HepG2 (cell line): ENCODE data around the gene MINDY1. TPM values are rescaled to one million over a fixed set of nuclear protein-coding genes. Genes with fewer than 3 reads are reported as not detected.

Experiments
- CENPT ChIP-seq: sonication (generic); formaldehyde crosslinking; IDR thresholded peaks from 2 replicates; pipeline ENCODE4 v1.8.0; 2022; ENCODE audit warnings: low read depth, mild to moderate bottlenecking, moderate library complexity, missing genetic modification reagents
- CHCHD3 ChIP-seq: sonication (generic); formaldehyde crosslinking; IDR thresholded peaks from 2 replicates; pipeline ENCODE4 v1.8.0; 2022; ENCODE audit warnings: mild to moderate bottlenecking, missing genetic modification reagents, moderate library complexity
- ELF1 ChIP-seq: sonication (generic); formaldehyde crosslinking; IDR thresholded peaks from 2 replicates; pipeline ENCODE4 v1.4.0; 2020; ENCODE audit warnings: missing genetic modification reagents
- EP300 ChIP-seq, 3 experiments: sonication (generic) in 1 of 3; formaldehyde crosslinking in 1 of 3; IDR thresholded peaks; 2 replicates each; pipeline versions ENCODE4 v1.5.1 to v1.6.1; 2011 to 2020; ENCODE audit warnings: low read depth in 2 of 3, low read length in 2 of 3, borderline replicate concordance in 1 of 3, improper control_type of control experiment in 1 of 3, mild to moderate bottlenecking in 1 of 3, missing genetic modification reagents in 1 of 3, moderate library complexity in 1 of 3
- HNF4G ChIP-seq, 2 experiments: sonication (generic) in 1 of 2; formaldehyde crosslinking in 1 of 2; IDR thresholded peaks; 2 replicates each; pipeline versions ENCODE4 v1.4.0 to v1.6.1; 2011 to 2020; ENCODE audit warnings: borderline replicate concordance in 2 of 2, low read depth in 2 of 2, mild to moderate bottlenecking in 2 of 2, low read length in 1 of 2, missing genetic modification reagents in 1 of 2, moderate library complexity in 1 of 2
- JUN ChIP-seq: sonication (generic); formaldehyde crosslinking; IDR thresholded peaks from 2 replicates; pipeline ENCODE4 v1.4.0; 2020; ENCODE audit warnings: mild to moderate bottlenecking, missing genetic modification reagents
- KAT8 ChIP-seq: IDR thresholded peaks from 2 replicates; pipeline ENCODE4 v1.6.1; 2016; ENCODE audit warnings: missing genetic modification reagents, missing compliant biosample characterization
- MTA1 ChIP-seq: sonication (generic); formaldehyde crosslinking; IDR thresholded peaks from 2 replicates; pipeline ENCODE4 v1.4.0; 2020; ENCODE audit warnings: missing genetic modification reagents, mild to moderate bottlenecking, borderline replicate concordance
- NCOR1 ChIP-seq: fragments of 200-600 bp; sonication (generic); IDR thresholded peaks from 2 replicates; pipeline ENCODE4 v1.7.0; 2017; ENCODE audit warnings: antibody characterized with exemption, low read length, borderline replicate concordance
- REL ChIP-seq: sonication (generic); formaldehyde crosslinking; conservative IDR thresholded peaks from 2 replicates; pipeline ENCODE4 v1.8.0; 2022; ENCODE audit warnings: mild to moderate bottlenecking, missing genetic modification reagents, moderate library complexity
- RXRB ChIP-seq: IDR thresholded peaks from 2 replicates; pipeline ENCODE4 v1.6.1; 2016; ENCODE audit warnings: borderline replicate concordance, missing genetic modification reagents, missing compliant biosample characterization
- YEATS4 ChIP-seq: sonication (generic); formaldehyde crosslinking; IDR thresholded peaks from 2 replicates; pipeline ENCODE4 v1.4.0; 2020; ENCODE audit warnings: missing genetic modification reagents, borderline replicate concordance
- ZMYM3 ChIP-seq: sonication (generic); formaldehyde crosslinking; IDR thresholded peaks from 2 replicates; pipeline ENCODE4 v1.5.1; 2020; ENCODE audit warnings: mild to moderate bottlenecking, missing genetic modification reagents
- ZNF737 ChIP-seq: sonication (generic); formaldehyde crosslinking; IDR thresholded peaks from 2 replicates; pipeline ENCODE4 v1.5.0; 2020; ENCODE audit warnings: missing genetic modification reagents, mild to moderate bottlenecking, borderline replicate concordance
- ZNF768 ChIP-seq: sonication (generic); formaldehyde crosslinking; IDR thresholded peaks from 2 replicates; pipeline ENCODE4 v1.4.0; 2020; ENCODE audit warnings: missing genetic modification reagents
- ZNF883 ChIP-seq: sonication (generic); formaldehyde crosslinking; IDR thresholded peaks from 2 replicates; pipeline ENCODE4 v1.5.1; 2020; ENCODE audit warnings: mild to moderate bottlenecking, missing genetic modification reagents; ENCODE audit errors: not compliant biosample characterization
- polyA plus RNA-seq, 8 experiments: library from polyadenylated mRNA; depleted of rRNA in 3 of 8; stranded (reverse) in 7 of 8; unstranded in 1 of 8; fragments of >200 nt; fragmentation: Illumina TruSeq in 4 of 8; extraction: Trizol in 4 of 8; gene quantifications; 2 replicates each; pipeline versions ENCODE4 v1.2.1 to v1.2.3, GENCODE V29; 2011 to 2016; ENCODE audit warnings: low read depth in 4 of 8, missing spikeins in 1 of 8, mixed read lengths in 1 of 8; ENCODE audit not compliant: insufficient read depth in 1 of 8
- total RNA-seq, 5 experiments: library from RNA; depleted of rRNA; stranded (reverse); fragments of >200 nt; fragmentation: Illumina TruSeq; extraction: Trizol; gene quantifications; 2 replicates each; pipeline ENCODE4 v1.2.3, GENCODE V29; 2016; ENCODE audit warnings: low read depth in 1 of 5
- TF ChIP-seq, protein P1 (sequence below): sonication (generic); formaldehyde crosslinking; IDR thresholded peaks from 2 replicates; pipeline ENCODE4 v1.9.0; 2022; ENCODE audit warnings: low read depth, missing genetic modification reagents
- TF ChIP-seq, protein P2 (sequence below): sonication (generic); formaldehyde crosslinking; IDR thresholded peaks from 2 replicates; pipeline ENCODE4 v1.5.0; 2020; ENCODE audit warnings: mild to moderate bottlenecking, missing genetic modification reagents, moderate library complexity
- TF ChIP-seq, protein P3 (sequence below): IDR thresholded peaks from 2 replicates; pipeline ENCODE4 v1.6.1; 2018; ENCODE audit warnings: missing genetic modification reagents, mild to moderate bottlenecking, missing compliant biosample characterization
- TF ChIP-seq, protein P4 (sequence below): sonication (generic); formaldehyde crosslinking; IDR thresholded peaks from 2 replicates; pipeline ENCODE4 v1.4.0; 2020; ENCODE audit warnings: low read depth, mild to moderate bottlenecking, missing genetic modification reagents
- TF ChIP-seq, protein P5 (sequence below): sonication (generic); formaldehyde crosslinking; IDR thresholded peaks from 2 replicates; pipeline ENCODE4 v1.4.0; 2020; ENCODE audit warnings: mild to moderate bottlenecking, missing genetic modification reagents

MINDY1 gene
- total and polyA plus RNA-seq, 2 of the 13 experiments (the other 11 are each of a cell fraction or from before 2014, with no cell fraction given), result 11.1 to 15.0 TPM

DNA sequence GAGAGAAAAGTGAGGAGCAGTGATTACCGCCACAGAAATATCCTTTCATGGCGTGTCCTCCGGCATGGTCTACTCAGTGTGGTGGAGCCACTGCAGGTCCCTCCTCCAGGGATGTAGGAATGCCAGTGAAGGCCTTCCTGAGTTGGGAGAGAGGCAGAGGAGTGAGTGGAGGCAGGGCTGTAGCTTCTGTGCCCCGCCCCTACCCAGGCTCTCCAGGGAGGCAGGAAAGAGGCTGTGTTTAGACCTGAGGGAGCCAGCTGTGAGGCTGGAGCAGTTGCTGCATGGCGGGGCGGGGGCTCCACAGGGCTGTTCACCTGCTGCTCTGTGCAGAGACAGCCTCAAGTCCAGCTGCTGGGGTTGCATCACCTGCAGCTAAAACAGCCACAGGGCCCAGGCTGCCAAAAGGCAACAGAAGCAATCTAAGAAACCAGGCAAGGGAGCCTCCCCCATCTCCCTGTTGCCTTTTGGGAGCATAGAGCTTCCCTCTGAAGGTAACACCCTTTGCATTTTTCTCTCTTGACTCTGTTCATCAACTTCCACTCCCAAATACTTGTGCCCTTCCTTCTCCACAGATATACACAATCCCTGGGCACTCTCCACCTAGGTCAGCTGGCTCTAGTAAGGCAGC is 25.4 kb downstream of the MINDY1 start (continued):
- TF ChIP-seq HNF4G (IDR thresholded peaks at IDR 0.05; ENCODE audit: borderline replicate concordance, low read depth, low read length) (0 out of 2 replicates have a peak, but pooled peaks have one; percentile 12), HNF4G (CRISPR knock-in tag; IDR thresholded peaks at IDR 0.05; ENCODE audit: borderline replicate concordance, low read depth) (no peak), ZMYM3 (CRISPR knock-in tag) (peak; percentile 18; the same call in 1 of the 2 replicates), ZNF768 (CRISPR knock-in tag) (peak; percentile 71; the same call in 1 of the 2 replicates), JUN (CRISPR knock-in tag) (peak; percentile 17; the same call in 1 of the 2 replicates), NCOR1 (no peak), ZNF737 (CRISPR knock-in tag) (no peak), EP300 (IDR thresholded peaks at IDR 0.05; ENCODE audit: low read depth in 2 of 2, low read length in 2 of 2) (peak in 1 of 2 experiments; percentile 4; a peak in 1 of 4 replicates), EP300 (CRISPR knock-in tag; IDR thresholded peaks at IDR 0.05; ENCODE audit: borderline replicate concordance) (no peak; the same call in 1 of the 2 replicates), ELF1 (no peak), RXRB (CRISPR knock-in tag) (peak; percentile 20; the same call in 1 of the 2 replicates), REL (no peak), CHCHD3 (CRISPR knock-in tag) (no peak), CENPT (CRISPR knock-in tag) (no peak), ZNF883 (no peak), YEATS4 (CRISPR knock-in tag) (no peak), KAT8 (peak; percentile 45; the same call in 1 of the 2 replicates), MTA1 (CRISPR knock-in tag) (no peak; the same call in 1 of the 2 replicates)
- TF ChIP-seq, protein P1, sequence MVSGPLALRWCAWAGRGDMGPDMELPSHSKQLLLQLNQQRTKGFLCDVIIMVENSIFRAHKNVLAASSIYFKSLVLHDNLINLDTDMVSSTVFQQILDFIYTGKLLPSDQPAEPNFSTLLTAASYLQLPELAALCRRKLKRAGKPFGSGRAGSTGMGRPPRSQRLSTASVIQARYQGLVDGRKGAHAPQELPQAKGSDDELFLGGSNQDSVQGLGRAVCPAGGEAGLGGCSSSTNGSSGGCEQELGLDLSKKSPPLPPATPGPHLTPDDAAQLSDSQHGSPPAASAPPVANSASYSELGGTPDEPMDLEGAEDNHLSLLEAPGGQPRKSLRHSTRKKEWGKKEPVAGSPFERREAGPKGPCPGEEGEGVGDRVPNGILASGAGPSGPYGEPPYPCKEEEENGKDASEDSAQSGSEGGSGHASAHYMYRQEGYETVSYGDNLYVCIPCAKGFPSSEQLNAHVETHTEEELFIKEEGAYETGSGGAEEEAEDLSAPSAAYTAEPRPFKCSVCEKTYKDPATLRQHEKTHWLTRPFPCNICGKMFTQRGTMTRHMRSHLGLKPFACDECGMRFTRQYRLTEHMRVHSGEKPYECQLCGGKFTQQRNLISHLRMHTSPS, result 0 out of 2 replicates have a peak, but pooled peaks have one; percentile 12
- TF ChIP-seq, protein P2, sequence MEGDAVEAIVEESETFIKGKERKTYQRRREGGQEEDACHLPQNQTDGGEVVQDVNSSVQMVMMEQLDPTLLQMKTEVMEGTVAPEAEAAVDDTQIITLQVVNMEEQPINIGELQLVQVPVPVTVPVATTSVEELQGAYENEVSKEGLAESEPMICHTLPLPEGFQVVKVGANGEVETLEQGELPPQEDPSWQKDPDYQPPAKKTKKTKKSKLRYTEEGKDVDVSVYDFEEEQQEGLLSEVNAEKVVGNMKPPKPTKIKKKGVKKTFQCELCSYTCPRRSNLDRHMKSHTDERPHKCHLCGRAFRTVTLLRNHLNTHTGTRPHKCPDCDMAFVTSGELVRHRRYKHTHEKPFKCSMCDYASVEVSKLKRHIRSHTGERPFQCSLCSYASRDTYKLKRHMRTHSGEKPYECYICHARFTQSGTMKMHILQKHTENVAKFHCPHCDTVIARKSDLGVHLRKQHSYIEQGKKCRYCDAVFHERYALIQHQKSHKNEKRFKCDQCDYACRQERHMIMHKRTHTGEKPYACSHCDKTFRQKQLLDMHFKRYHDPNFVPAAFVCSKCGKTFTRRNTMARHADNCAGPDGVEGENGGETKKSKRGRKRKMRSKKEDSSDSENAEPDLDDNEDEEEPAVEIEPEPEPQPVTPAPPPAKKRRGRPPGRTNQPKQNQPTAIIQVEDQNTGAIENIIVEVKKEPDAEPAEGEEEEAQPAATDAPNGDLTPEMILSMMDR (CRISPR knock-in tag), result peak; percentile 12; the same call in 1 of the 2 replicates
- TF ChIP-seq, protein P3, sequence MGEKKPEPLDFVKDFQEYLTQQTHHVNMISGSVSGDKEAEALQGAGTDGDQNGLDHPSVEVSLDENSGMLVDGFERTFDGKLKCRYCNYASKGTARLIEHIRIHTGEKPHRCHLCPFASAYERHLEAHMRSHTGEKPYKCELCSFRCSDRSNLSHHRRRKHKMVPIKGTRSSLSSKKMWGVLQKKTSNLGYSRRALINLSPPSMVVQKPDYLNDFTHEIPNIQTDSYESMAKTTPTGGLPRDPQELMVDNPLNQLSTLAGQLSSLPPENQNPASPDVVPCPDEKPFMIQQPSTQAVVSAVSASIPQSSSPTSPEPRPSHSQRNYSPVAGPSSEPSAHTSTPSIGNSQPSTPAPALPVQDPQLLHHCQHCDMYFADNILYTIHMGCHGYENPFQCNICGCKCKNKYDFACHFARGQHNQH (CRISPR knock-in tag), result peak; percentile 18
- TF ChIP-seq, protein P4, sequence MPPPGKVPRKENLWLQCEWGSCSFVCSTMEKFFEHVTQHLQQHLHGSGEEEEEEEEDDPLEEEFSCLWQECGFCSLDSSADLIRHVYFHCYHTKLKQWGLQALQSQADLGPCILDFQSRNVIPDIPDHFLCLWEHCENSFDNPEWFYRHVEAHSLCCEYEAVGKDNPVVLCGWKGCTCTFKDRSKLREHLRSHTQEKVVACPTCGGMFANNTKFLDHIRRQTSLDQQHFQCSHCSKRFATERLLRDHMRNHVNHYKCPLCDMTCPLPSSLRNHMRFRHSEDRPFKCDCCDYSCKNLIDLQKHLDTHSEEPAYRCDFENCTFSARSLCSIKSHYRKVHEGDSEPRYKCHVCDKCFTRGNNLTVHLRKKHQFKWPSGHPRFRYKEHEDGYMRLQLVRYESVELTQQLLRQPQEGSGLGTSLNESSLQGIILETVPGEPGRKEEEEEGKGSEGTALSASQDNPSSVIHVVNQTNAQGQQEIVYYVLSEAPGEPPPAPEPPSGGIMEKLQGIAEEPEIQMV (CRISPR knock-in tag), result peak; percentile 30; the same call in 1 of the 2 replicates
- TF ChIP-seq, protein P5, sequence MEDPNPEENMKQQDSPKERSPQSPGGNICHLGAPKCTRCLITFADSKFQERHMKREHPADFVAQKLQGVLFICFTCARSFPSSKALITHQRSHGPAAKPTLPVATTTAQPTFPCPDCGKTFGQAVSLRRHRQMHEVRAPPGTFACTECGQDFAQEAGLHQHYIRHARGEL (CRISPR knock-in tag), result no peak
